Measurements from ENCODE around the gene ZC2HC1B.

Gene ZC2HC1B

GRCh38 chr6:143971482-143972205 lies 107.4 kb downstream of the ZC2HC1B start:
- FAIRE-seq, result no peak

GRCh38 chr6:143973097-143973966 lies 109.1 kb downstream of the ZC2HC1B start:
- DNase-seq (ENCODE audit: insufficient read length, low spot score) (no peak), FAIRE-seq (no peak)
- no peak for TF ChIP-seq CTCF (IDR thresholded peaks at IDR 0.05; ENCODE audit: insufficient read depth, missing control alignments)

More at GRCh38 chr6:143971482-143972205, 107.4 kb downstream of the ZC2HC1B start:
- TF ChIP-seq CTCF (IDR thresholded peaks at IDR 0.05; ENCODE audit: insufficient read depth, missing control alignments), result no peak
- DNase-seq (ENCODE audit: insufficient read length, low spot score), result no peak

GRCh38 chr6:143974089-143974488 lies 109.8 kb downstream of the ZC2HC1B start:
- DNase-seq (ENCODE audit: insufficient read length, low spot score) (no peak), FAIRE-seq (no peak)
- TF ChIP-seq CTCF (IDR thresholded peaks at IDR 0.05; ENCODE audit: insufficient read depth, missing control alignments), result no peak

- no peak for DNase-seq (ENCODE audit: insufficient read length, low spot score)
Measured at GRCh38 chr6:143976806-143977349, 112.6 kb downstream of the ZC2HC1B start.

GRCh38 chr6:143980921-143981320 lies 116.6 kb downstream of the ZC2HC1B start:
- TF ChIP-seq CTCF (IDR thresholded peaks at IDR 0.05; ENCODE audit: insufficient read depth, missing control alignments), result no peak
- FAIRE-seq, result no peak
- DNase-seq (ENCODE audit: insufficient read length, low spot score), result no peak

More at GRCh38 chr6:143976806-143977349, 112.6 kb downstream of the ZC2HC1B start:
- no peak for FAIRE-seq
- TF ChIP-seq CTCF (IDR thresholded peaks at IDR 0.05; ENCODE audit: insufficient read depth, missing control alignments), result no peak

- TF ChIP-seq CTCF (IDR thresholded peaks at IDR 0.05; ENCODE audit: insufficient read depth, missing control alignments), result no peak
- DNase-seq (ENCODE audit: insufficient read length, low spot score) (no peak), FAIRE-seq (no peak)
Measured at GRCh38 chr6:143982968-143983367, 118.7 kb downstream of the ZC2HC1B start.

Data from D721Med (cell line).